Colon (tissue), 2 donors: ENCODE measurements around the gene SPSB1.
"Not testable (repeated sequence)": the region's sequence is repeated elsewhere in the genome, so short reads cannot be mapped to it uniquely, and the experiment has no call there.

Experiments used
- FAIRE-seq: peaks from 2 replicates; lab custom pipeline; 2012; peaks lifted over from hg19 to GRCh38; lab: Jason Lieb, UNC
- donor health status: control.
- donor health status: control.

The SPSB1 gene

GRCh38 chr1:9366943-9367780, 74.5 kb downstream of the SPSB1 start:
- FAIRE-seq, result no peak

DNA sequence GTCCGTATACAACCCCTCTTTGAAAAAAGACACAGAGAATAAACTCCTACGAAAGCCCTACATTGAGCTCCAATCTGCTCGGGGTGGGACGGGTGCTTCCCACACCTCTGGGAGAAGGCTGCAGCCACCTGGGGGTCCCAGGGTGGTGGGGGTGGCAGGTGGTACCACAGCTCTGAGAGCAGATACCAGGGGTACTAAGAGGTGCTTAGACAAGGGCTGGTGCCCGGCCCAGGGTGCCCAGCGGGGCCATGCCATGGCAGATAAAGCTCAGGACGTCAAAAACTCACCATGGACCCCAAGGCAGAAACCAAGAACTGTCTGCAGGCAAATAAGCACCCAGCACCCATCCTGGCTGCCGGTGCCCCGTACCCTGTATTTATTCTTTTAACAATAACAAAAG, 75.1 kb downstream of the SPSB1 start:
- FAIRE-seq, result no peak

- FAIRE-seq, result no peak
Observed at GRCh38 chr1:9368356-9368755, 75.7 kb downstream of the SPSB1 start.

DNA sequence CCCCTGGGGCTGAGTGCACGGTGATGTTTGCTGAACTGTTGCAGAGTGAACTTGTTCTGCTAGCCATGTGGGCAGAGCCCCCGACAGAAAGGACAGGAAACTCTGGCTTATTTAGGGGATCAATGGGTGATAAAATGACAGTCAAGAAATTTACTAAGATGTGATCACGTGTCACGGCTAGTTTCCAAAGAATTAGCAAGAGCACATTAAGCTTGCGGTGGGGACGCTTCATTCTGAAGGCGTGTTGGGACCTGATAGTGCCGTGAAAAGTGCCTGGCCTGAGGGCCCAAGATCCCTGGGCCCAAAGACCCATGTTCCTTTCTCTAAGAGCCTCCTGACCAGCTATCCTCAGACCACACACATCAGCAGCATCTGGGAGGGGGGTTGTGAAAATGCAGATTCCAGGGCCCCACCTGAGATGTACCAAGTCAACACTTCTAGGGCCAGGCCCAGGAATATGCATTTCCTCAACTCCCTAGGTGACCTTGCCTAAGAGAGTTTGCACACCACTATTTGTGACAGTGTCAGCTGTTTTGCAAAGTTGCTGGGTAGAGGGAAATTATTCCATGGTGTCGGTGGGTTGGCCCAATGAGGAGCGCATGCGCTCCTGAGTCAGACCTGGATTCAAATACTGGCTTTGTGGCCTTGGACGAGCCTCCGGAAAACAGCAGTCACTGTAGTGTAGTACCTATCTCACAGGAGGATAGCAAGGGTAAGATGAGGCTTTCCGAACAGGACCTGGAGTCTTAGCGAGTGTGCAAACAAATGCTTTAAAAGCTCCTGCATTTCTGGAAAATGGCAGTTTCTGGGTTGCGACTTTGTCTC, 77.5 kb downstream of the SPSB1 start:
- FAIRE-seq, result no peak

DNA sequence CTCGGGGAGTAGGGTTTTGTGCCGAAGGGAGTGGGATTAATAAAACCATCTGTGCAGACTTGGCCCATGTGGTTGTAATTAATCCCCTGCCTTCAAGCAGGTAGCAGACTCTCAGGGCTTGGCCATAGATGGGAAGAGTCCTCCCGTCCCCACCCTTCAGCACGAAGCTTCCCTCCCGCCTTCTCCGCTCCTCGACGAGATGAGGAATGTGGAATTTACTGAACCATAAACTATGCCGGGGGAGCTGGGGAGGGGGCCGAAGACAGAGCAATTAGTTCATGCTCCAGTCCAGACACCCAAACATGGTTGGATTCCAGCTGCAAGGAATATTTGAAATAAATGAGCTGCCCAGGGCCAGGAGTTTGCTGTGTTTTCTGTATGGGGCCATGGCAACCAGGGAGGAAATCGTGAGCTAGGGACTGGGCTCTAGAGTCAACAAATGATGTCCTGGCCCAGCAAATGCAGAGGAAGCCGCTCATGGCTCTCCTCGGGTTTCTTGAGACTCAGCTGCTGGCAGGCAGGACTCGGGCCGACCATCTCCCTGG, 78.8 kb downstream of the SPSB1 start:
- FAIRE-seq, result no peak

DNA sequence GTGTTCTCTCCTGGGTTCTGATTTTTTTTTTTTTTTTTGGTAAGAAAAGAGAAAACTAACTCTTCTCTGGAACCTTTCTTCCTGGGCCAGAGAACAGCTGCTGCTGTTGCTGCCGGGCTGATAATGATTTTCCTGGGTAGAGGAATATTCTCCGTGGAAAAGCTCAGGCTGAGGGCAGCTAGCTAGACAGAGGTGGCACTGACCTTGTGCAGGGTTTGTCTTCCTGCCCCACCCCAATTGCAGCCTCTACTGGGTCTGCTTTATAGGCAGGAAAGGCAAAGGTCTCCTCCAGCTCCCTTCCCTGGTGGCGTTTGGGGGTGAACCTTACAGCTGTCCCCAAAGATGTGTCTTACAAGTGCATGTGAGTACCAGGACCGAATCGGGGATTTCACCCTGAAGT, 79.3 kb downstream of the SPSB1 start:
- no peak for FAIRE-seq

- no peak for FAIRE-seq
Observed at GRCh38 chr1:9373619-9374018, 80.9 kb downstream of the SPSB1 start.

DNA sequence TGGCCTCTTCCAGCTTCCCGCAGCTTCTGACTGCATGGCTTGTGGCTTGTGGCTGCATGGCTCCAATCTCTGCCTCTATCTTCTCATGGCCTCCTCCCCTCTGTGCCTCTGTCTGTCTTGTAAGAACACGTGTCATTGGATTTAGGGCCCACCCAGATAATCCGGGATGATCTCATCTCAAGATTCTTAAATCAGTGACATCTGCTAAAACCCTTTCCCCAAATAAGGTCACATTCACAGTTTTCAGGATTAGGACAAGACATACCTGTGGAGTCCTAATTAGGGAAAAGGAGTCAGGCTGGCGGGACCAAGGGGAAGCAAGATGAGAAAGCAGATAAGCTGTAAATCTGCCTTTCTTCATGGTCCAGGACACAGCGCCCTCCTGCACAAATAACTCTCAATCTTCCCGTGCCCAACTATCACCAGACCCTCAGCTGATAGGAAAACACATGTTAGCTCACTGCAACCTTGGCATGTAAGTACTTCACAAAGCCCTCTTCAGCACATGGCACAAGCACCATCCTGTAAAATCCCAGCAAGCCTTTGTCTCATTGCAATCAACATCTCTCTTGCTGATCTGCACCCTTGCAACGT, 82.2 kb downstream of the SPSB1 start:
- FAIRE-seq, result no peak

- no peak for FAIRE-seq
Observed at GRCh38 chr1:9375912-9376311, 83.2 kb downstream of the SPSB1 start.

GRCh38 chr1:9376430-9376829, 83.7 kb downstream of the SPSB1 start:
- no peak for FAIRE-seq

DNA sequence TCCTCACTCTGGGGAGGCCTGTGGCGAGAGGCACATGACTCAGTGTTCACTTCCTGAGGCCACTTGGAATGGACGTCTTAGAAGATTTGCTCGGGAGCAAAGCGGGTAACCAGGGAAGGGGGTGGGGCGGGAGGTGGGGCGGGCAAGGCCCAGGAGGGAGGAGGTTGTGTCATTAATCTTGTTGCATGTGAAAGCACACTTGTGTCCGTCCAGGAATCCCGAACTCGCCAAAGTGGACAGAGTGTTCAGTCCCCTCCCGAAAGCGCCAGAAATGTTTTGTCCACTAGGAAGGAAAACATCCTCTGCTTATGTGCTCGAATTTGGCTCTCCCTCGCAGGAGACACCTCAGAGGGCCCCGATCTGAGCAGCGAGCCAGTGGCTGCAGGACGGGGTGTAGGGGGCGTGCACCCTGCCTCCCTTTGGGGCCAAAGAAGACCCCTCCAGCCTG, 84.2 kb downstream of the SPSB1 start:
- no peak for FAIRE-seq

GRCh38 chr1:9378801-9379200, 86.1 kb downstream of the SPSB1 start:
- no peak for FAIRE-seq

- FAIRE-seq, result no peak
Observed at GRCh38 chr1:9380711-9381110, 88.0 kb downstream of the SPSB1 start.

DNA sequence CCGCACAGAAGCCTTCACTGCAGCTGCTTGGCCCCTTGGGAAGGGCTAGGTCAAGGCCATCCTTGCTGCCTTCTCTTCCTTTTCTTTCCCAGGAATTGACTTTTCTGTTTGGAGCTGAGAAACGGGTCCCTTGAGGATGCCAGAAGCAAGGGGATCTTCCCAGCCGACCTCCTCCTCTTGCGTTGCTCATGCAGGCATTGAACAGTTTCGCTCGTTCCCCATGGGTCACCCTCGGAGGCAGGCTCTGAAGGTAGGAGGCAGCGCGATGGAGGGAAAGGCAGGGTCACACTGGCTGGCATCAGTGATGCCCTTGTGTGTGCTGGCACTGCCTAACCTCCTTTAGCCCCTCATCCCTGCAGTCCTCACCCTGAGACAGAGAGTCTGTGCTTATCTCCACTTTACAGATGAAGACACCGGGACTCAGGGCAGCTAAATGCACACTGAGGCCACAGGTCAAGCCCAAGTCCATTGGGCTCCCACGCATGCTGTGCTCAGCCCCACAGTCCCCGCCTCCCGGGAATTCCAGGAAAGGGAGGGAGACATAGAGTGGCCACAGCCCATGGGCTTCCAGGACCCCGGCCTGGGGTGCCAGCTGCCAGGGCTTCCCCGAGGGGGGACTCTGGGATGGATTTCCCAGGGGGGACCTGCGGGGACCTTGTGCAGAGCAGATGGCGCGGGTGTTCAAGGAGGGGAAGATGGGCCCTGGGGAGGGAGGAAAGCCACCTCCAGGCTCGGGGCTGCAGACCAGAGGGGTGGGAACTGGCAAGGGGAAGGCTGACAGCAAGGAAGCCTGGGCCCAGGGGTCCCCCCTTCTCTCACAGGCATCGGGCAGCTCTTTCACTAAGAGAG, 90.2 kb downstream of the SPSB1 start:
- no peak for FAIRE-seq

- FAIRE-seq, result no peak
Observed at GRCh38 chr1:9384128-9384527, 91.4 kb downstream of the SPSB1 start.

GRCh38 chr1:9384751-9385245, 92.1 kb downstream of the SPSB1 start:
- FAIRE-seq, result no peak

- not testable (repeated sequence) for FAIRE-seq
Observed at GRCh38 chr1:9385392-9385791, 92.7 kb downstream of the SPSB1 start.

GRCh38 chr1:9385801-9386573, 93.3 kb downstream of the SPSB1 start:
- no peak for FAIRE-seq

DNA sequence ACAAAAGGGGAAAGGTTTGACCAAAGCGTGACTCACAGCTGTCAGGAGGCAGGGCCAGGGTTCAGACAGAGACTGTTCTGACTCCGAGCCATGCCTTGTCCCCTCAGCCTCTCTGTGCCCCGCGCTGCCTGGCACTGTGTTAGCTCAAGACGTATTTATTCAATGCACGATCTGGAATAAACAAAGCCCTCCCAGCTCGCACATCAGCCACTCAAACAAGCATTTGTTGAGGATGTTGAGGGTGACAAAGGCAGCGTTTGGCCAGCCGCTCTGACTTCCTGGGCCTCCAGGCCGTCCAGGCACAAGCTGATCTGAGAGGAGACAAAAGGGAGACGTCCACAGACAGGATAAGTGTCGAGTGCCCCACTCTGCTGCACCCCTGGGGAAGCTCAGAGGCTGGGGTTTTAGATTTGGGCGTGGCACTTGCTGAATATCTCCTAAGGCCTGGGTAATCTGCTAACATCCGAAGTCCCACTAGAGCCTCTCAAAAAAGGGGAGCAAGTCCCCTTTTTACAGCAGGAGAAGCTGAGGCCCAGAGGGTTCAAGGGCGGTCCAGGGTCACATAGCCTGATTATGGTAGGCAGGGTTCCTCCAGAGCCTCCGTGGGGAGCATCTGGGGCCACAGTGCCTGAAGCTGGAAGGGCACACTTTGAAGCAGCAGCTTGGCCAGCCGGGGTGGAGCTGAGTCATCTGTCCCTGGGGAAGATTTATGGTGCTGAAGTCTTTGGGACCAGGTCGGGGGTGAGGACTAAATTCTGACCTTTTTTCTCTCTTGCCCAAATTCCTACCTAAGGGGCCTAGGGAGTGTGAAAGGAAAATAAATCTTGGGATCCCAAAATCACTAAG, 95.9 kb downstream of the SPSB1 start:
- FAIRE-seq, result no peak

DNA sequence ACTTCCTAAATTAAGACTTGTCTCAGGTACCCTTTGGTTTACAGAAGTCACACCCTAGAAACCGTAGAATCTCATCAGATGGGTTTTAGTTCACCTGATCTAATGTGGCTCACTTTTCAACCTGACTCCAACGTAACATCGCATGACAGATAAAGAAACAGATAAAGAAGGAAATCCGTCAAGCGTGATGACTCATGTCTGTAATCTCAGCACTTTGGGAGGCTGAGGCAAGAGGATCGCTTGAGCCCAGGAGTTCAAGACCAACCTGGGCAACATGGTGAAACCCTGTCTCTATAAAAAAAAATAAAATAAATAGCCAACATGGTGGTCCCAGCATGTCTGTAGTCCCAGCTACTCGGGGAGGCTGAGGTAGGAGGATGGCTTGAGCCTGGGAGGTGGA, 97.3 kb downstream of the SPSB1 start:
- no peak for FAIRE-seq
